Activated naive CD4-positive, alpha-beta T cell treated with anti-CD3 and anti-CD28 coated beads, Interleukin-2, amount 50 U/mL, for 24 hours (primary cell): ENCODE data around the gene PALMD.

Experiments used
- H3K27ac Mint-ChIP-seq: one replicate; pipeline ENCODE4 v1.8.0; 2021; ENCODE audit warnings: mild to moderate bottlenecking, mixed read lengths
- H3K27me3 Mint-ChIP-seq: one replicate; pipeline ENCODE4 v1.8.0; 2021; ENCODE audit warnings: mixed read lengths
- H3K36me3 Mint-ChIP-seq: one replicate; pipeline ENCODE4 v1.8.0; 2021; ENCODE audit warnings: mixed read lengths
- H3K4me1 Mint-ChIP-seq: one replicate; pipeline ENCODE4 v1.8.0; 2021; ENCODE audit warnings: mixed read lengths
- H3K4me3 Mint-ChIP-seq: one replicate; pipeline ENCODE4 v1.8.0; 2021; ENCODE audit warnings: mild to moderate bottlenecking, mixed read lengths
- H3K9me3 Mint-ChIP-seq: one replicate; pipeline ENCODE4 v1.8.0; 2021; ENCODE audit warnings: mixed read lengths

PALMD gene

GRCh38 chr1:99644279-99645004, 1.5 kb upstream of the PALMD start:
- H3K27ac Mint-ChIP-seq: no peak overlapping the region
- peaks cover 17% of the 10 kb centered on the region for H3K27me3 Mint-ChIP-seq
- H3K4me3 Mint-ChIP-seq: no peak overlapping the region
- H3K36me3 Mint-ChIP-seq: no peaks in the 10 kb centered on the region
- H3K4me1 Mint-ChIP-seq: no peaks in the 10 kb centered on the region
- H3K9me3 Mint-ChIP-seq: no peaks in the 10 kb centered on the region

- Mint-ChIP-seq H3K9me3 (no peaks in the 10 kb centered on the region), H3K36me3 (no peaks in the 10 kb centered on the region), H3K4me3 (no peak overlapping the region), H3K27ac (no peak overlapping the region), H3K27me3 (peaks cover 17% of the 10 kb centered on the region), H3K4me1 (no peaks in the 10 kb centered on the region)
These were observed 710 bp upstream of the PALMD start for GRCh38 chr1:99645203-99645602.

GRCh38 chr1:99646868-99647267, 955 bp downstream of the PALMD start:
- Mint-ChIP-seq H3K27me3 (peaks cover 17% of the 10 kb centered on the region), H3K9me3 (no peaks in the 10 kb centered on the region), H3K4me3 (no peak overlapping the region), H3K4me1 (no peaks in the 10 kb centered on the region), H3K27ac (no peak overlapping the region), H3K36me3 (no peaks in the 10 kb centered on the region)

- H3K4me1 Mint-ChIP-seq: no peaks in the 10 kb centered on the region
- H3K27me3 Mint-ChIP-seq: peaks cover 17% of the 10 kb centered on the region
- no peak overlapping the region for H3K4me3 Mint-ChIP-seq
- no peaks in the 10 kb centered on the region for H3K36me3 Mint-ChIP-seq
- no peaks in the 10 kb centered on the region for H3K9me3 Mint-ChIP-seq
- H3K27ac Mint-ChIP-seq: no peak overlapping the region
These were observed 1.6 kb downstream of the PALMD start for GRCh38 chr1:99647490-99647889.

- Mint-ChIP-seq H3K4me3 (no peak overlapping the region), H3K36me3 (no peaks in the 10 kb centered on the region), H3K27me3 (peaks cover 17% of the 10 kb centered on the region), H3K27ac (no peak overlapping the region), H3K4me1 (no peaks in the 10 kb centered on the region), H3K9me3 (no peaks in the 10 kb centered on the region)
These were observed 2.2 kb downstream of the PALMD start for GRCh38 chr1:99648107-99648506.

GRCh38 chr1:99650030-99650429, 4.1 kb downstream of the PALMD start:
- H3K36me3 Mint-ChIP-seq: no peaks in the 10 kb centered on the region
- H3K27me3 Mint-ChIP-seq: peaks cover 19% of the 10 kb centered on the region
- H3K27ac Mint-ChIP-seq: no peak overlapping the region
- no peak overlapping the region for H3K4me3 Mint-ChIP-seq
- no peaks in the 10 kb centered on the region for H3K9me3 Mint-ChIP-seq
- H3K4me1 Mint-ChIP-seq: no peaks in the 10 kb centered on the region

- Mint-ChIP-seq H3K27ac (no peak overlapping the region), H3K4me1 (no peaks in the 10 kb centered on the region), H3K4me3 (no peak overlapping the region), H3K9me3 (no peaks in the 10 kb centered on the region), H3K27me3 (peaks cover 17% of the 10 kb centered on the region), H3K36me3 (no peaks in the 10 kb centered on the region)
These were observed 5.0 kb downstream of the PALMD start for GRCh38 chr1:99650773-99651437.

- Mint-ChIP-seq H3K36me3 (no peaks in the 10 kb centered on the region), H3K27me3 (peaks cover 8% of the 10 kb centered on the region), H3K27ac (no peak overlapping the region), H3K4me1 (no peaks in the 10 kb centered on the region), H3K9me3 (no peaks in the 10 kb centered on the region), H3K4me3 (no peak overlapping the region)
These were observed 7.0 kb downstream of the PALMD start for GRCh38 chr1:99652881-99653281.

GRCh38 chr1:99655376-99655775, 9.5 kb downstream of the PALMD start:
- Mint-ChIP-seq H3K4me1 (no peaks in the 10 kb centered on the region), H3K9me3 (no peaks in the 10 kb centered on the region), H3K36me3 (no peaks in the 10 kb centered on the region), H3K4me3 (no peak overlapping the region), H3K27me3 (peaks cover 2% of the 10 kb centered on the region), H3K27ac (no peak overlapping the region)

GRCh38 chr1:99656701-99657100, 10.8 kb downstream of the PALMD start:
- H3K4me3 Mint-ChIP-seq: no peak overlapping the region
- no peaks in the 10 kb centered on the region for H3K9me3 Mint-ChIP-seq
- H3K27ac Mint-ChIP-seq: no peak overlapping the region
- H3K36me3 Mint-ChIP-seq: no peaks in the 10 kb centered on the region
- no peaks in the 10 kb centered on the region for H3K4me1 Mint-ChIP-seq
- peaks cover 2% of the 10 kb centered on the region for H3K27me3 Mint-ChIP-seq

GRCh38 chr1:99657213-99658030, 11.5 kb downstream of the PALMD start:
- peaks cover 2% of the 10 kb centered on the region for H3K27me3 Mint-ChIP-seq
- H3K27ac Mint-ChIP-seq: no peak overlapping the region
- H3K36me3 Mint-ChIP-seq: no peaks in the 10 kb centered on the region
- H3K4me1 Mint-ChIP-seq: no peaks in the 10 kb centered on the region
- no peak overlapping the region for H3K4me3 Mint-ChIP-seq
- no peaks in the 10 kb centered on the region for H3K9me3 Mint-ChIP-seq

- no peak overlapping the region for H3K27ac Mint-ChIP-seq
- no peaks in the 10 kb centered on the region for H3K36me3 Mint-ChIP-seq
- H3K9me3 Mint-ChIP-seq: no peaks in the 10 kb centered on the region
- no peak overlapping the region for H3K4me3 Mint-ChIP-seq
- peaks cover 2% of the 10 kb centered on the region for H3K27me3 Mint-ChIP-seq
- H3K4me1 Mint-ChIP-seq: no peaks in the 10 kb centered on the region
These were observed 12.0 kb downstream of the PALMD start for GRCh38 chr1:99658031-99658290.

- Mint-ChIP-seq H3K36me3 (no peaks in the 10 kb centered on the region), H3K4me1 (no peaks in the 10 kb centered on the region), H3K9me3 (no peaks in the 10 kb centered on the region), H3K27me3 (peaks cover 2% of the 10 kb centered on the region), H3K4me3 (no peak overlapping the region), H3K27ac (no peak overlapping the region)
These were observed 13.9 kb downstream of the PALMD start for GRCh38 chr1:99659755-99660210.

GRCh38 chr1:99660496-99660895, 14.6 kb downstream of the PALMD start:
- Mint-ChIP-seq H3K27me3 (peaks cover 2% of the 10 kb centered on the region), H3K27ac (no peak overlapping the region), H3K4me1 (no peaks in the 10 kb centered on the region), H3K9me3 (no peaks in the 10 kb centered on the region), H3K36me3 (no peaks in the 10 kb centered on the region), H3K4me3 (no peak overlapping the region)

GRCh38 chr1:99661780-99662179, 15.9 kb downstream of the PALMD start:
- Mint-ChIP-seq H3K9me3 (no peaks in the 10 kb centered on the region), H3K27me3 (peaks cover 4% of the 10 kb centered on the region), H3K36me3 (no peaks in the 10 kb centered on the region), H3K4me1 (no peaks in the 10 kb centered on the region), H3K4me3 (no peak overlapping the region), H3K27ac (no peak overlapping the region)

- no peaks in the 10 kb centered on the region for H3K9me3 Mint-ChIP-seq
- H3K4me1 Mint-ChIP-seq: no peaks in the 10 kb centered on the region
- H3K27ac Mint-ChIP-seq: no peak overlapping the region
- H3K4me3 Mint-ChIP-seq: no peak overlapping the region
- no peaks in the 10 kb centered on the region for H3K36me3 Mint-ChIP-seq
- H3K27me3 Mint-ChIP-seq: peaks cover 6% of the 10 kb centered on the region
These were observed 16.7 kb downstream of the PALMD start for GRCh38 chr1:99662539-99663080.
